HG03457 (cell line): ENCODE results near the gene TCEA2.

Experiments
- ATAC-seq: cut with Tn5 transposase; IDR thresholded peaks from one replicate; pipeline ENCODE4 v1.9.1; 2021; ENCODE audit warnings: moderate number of reproducible peaks; ENCODE audit not compliant: unreplicated experiment

TCEA2 gene

GRCh38 chr20:64035066-64035932 is 27.7 kb upstream of the TCEA2 start:
- no peak for ATAC-seq

GRCh38 chr20:64035933-64036345 is 27.1 kb upstream of the TCEA2 start, which contains the start of gene C20orf204:
C20orf204 (plus strand) TSS chr20:64036182; CDS start chr20:64036324, 142 bp downstream.
- no peak for ATAC-seq

- no peak for ATAC-seq
Measured at GRCh38 chr20:64036346-64037198, 26.4 kb upstream of the TCEA2 start.

- no peak for ATAC-seq
Measured at GRCh38 chr20:64037199-64037497, 25.9 kb upstream of the TCEA2 start.

- no peak for ATAC-seq
Measured at GRCh38 chr20:64037498-64038213, 25.3 kb upstream of the TCEA2 start.

GRCh38 chr20:64038224-64038564 is 24.8 kb upstream of the TCEA2 start:
- no peak for ATAC-seq

GRCh38 chr20:64038565-64039292 is 24.3 kb upstream of the TCEA2 start:
- ATAC-seq: no peak

GRCh38 chr20:64039293-64040160 is 23.5 kb upstream of the TCEA2 start:
- ATAC-seq: no peak

- no peak for ATAC-seq
Measured at GRCh38 chr20:64040231-64041039, 22.6 kb upstream of the TCEA2 start.

GRCh38 chr20:64041040-64041780 is 21.8 kb upstream of the TCEA2 start:
- no peak for ATAC-seq

GRCh38 chr20:64041781-64042053 is 21.3 kb upstream of the TCEA2 start:
- ATAC-seq: no peak

GRCh38 chr20:64042054-64042781 is 20.8 kb upstream of the TCEA2 start:
- ATAC-seq: no peak

- no peak for ATAC-seq
Measured at GRCh38 chr20:64043768-64044167, 19.2 kb upstream of the TCEA2 start.

- ATAC-seq: no peak
Measured at GRCh38 chr20:64044484-64045247, 18.3 kb upstream of the TCEA2 start.

- no peak for ATAC-seq
Measured at GRCh38 chr20:64045346-64046011, 17.5 kb upstream of the TCEA2 start.

GRCh38 chr20:64047046-64047389 is 16.0 kb upstream of the TCEA2 start:
- ATAC-seq: no peak

GRCh38 chr20:64047968-64048401 is 15.0 kb upstream of the TCEA2 start:
- ATAC-seq: no peak
